H9 (cell line): Measurements from ENCODE around the gene FFAR3. TPM values are rescaled to one million over a fixed set of nuclear protein-coding genes. Genes with fewer than 3 reads are reported as not detected.
A peak's percentile ranks its signal among the peaks of the same experiment; 100 is the strongest.

Experiments used
- DNase-seq: peaks from one replicate; pipeline ENCODE4 v3.0.0-alpha.2; 2017
- H2AFZ ChIP-seq: one replicate; pipeline ENCODE4 v1.6.1; 2013; ENCODE audit warnings: mild to moderate bottlenecking, low read length, control low read depth, moderate library complexity
- H2AK5ac ChIP-seq: 2 replicates; pipeline ENCODE4 v1.6.1; 2013; ENCODE audit warnings: low read length, control low read depth, mixed read lengths; ENCODE audit not compliant: insufficient read length
- H2BK120ac ChIP-seq: one replicate; pipeline ENCODE4 v1.6.1; 2013; ENCODE audit warnings: low read depth, mild to moderate bottlenecking, low read length, control low read depth, inconsistent platforms; ENCODE audit not compliant: poor library complexity, severe bottlenecking
- H2BK12ac ChIP-seq: 2 replicates; pipeline ENCODE4 v1.6.1; 2013; ENCODE audit warnings: low read length, control low read depth, mixed read lengths, low read depth; ENCODE audit not compliant: insufficient read length
- H2BK15ac ChIP-seq: 2 replicates; pipeline ENCODE4 v1.6.1; 2013; ENCODE audit warnings: low read depth, low read length, control low read depth
- H2BK20ac ChIP-seq: one replicate; pipeline ENCODE4 v1.6.1; 2013; ENCODE audit warnings: low read depth, mild to moderate bottlenecking, low read length, control low read depth, inconsistent platforms; ENCODE audit not compliant: poor library complexity, severe bottlenecking
- H2BK5ac ChIP-seq: 2 replicates; pipeline ENCODE4 v1.6.1; 2013; ENCODE audit warnings: low read length, control low read depth, mixed read lengths; ENCODE audit not compliant: insufficient read length
- H3K14ac ChIP-seq: 2 replicates; pipeline ENCODE4 v1.6.1; 2013; ENCODE audit warnings: low read length, control low read depth; ENCODE audit not compliant: insufficient read depth
- H3K18ac ChIP-seq: 2 replicates; pipeline ENCODE4 v1.6.1; 2013; ENCODE audit warnings: low read depth, mild to moderate bottlenecking, mixed read lengths, low read length, control low read depth; ENCODE audit not compliant: insufficient read length
- H3K23ac ChIP-seq: 2 replicates; pipeline ENCODE4 v1.6.1; 2013; ENCODE audit warnings: low read length, control low read depth, mixed read lengths, low read depth; ENCODE audit not compliant: insufficient read length
- H3K23me2 ChIP-seq: 2 replicates; pipeline ENCODE4 v1.6.1; 2013; ENCODE audit warnings: low read depth, mild to moderate bottlenecking, mixed read lengths, low read length, control low read depth; ENCODE audit not compliant: insufficient read length, poor library complexity, severe bottlenecking
- H3K27ac ChIP-seq: 2 replicates; pipeline ENCODE4 v1.5.1; 2013; ENCODE audit warnings: low read length, control low read depth, mixed read lengths, low read depth; ENCODE audit not compliant: insufficient read length
- H3K27me3 ChIP-seq: 2 replicates; pipeline ENCODE4 v1.6.1; 2013; ENCODE audit warnings: low read length, control low read depth, inconsistent platforms; ENCODE audit not compliant: insufficient read depth
- H3K4ac ChIP-seq: 2 replicates; pipeline ENCODE4 v1.6.1; 2013; ENCODE audit warnings: low read depth, mild to moderate bottlenecking, control low read depth, inconsistent platforms, low read length, moderate library complexity
- H3K4me1 ChIP-seq: 2 replicates; pipeline ENCODE4 v1.6.1; 2013; ENCODE audit warnings: low read length, control low read depth, inconsistent platforms; ENCODE audit not compliant: insufficient read depth
- H3K4me2 ChIP-seq: 2 replicates; pipeline ENCODE4 v1.6.1; 2013; ENCODE audit warnings: low read length, control low read depth, mixed read lengths; ENCODE audit not compliant: insufficient read length, insufficient read depth
- H3K56ac ChIP-seq: 2 replicates; pipeline ENCODE4 v1.6.1; 2013; ENCODE audit warnings: low read depth, mild to moderate bottlenecking, mixed read lengths, low read length, control low read depth; ENCODE audit not compliant: insufficient read length
- H3K79me1 ChIP-seq: 2 replicates; pipeline ENCODE4 v1.6.1; 2013; ENCODE audit warnings: low read depth, mild to moderate bottlenecking, moderate library complexity, low read length, control low read depth, inconsistent platforms; ENCODE audit not compliant: insufficient read depth, poor library complexity, severe bottlenecking
- H3K79me2 ChIP-seq: 2 replicates; pipeline ENCODE4 v1.6.1; 2013; ENCODE audit warnings: low read length, control low read depth, inconsistent platforms; ENCODE audit not compliant: insufficient read depth
- H3K9ac ChIP-seq: 2 replicates; pipeline ENCODE4 v1.6.1; 2013; ENCODE audit warnings: low read length, control low read depth, mixed read lengths; ENCODE audit not compliant: insufficient read length; ENCODE audit errors: extremely low read depth
- H3K9me3 ChIP-seq: one replicate; pipeline ENCODE4 v1.6.1; 2013; ENCODE audit warnings: low read depth, low read length, inconsistent platforms; ENCODE audit not compliant: control insufficient read depth
- H3T11ph ChIP-seq: one replicate; pipeline ENCODE4 v1.6.1; 2013; ENCODE audit warnings: mild to moderate bottlenecking, low read length, control low read depth, inconsistent platforms
- H4K20me1 ChIP-seq: one replicate; pipeline ENCODE4 v1.6.1; 2013; ENCODE audit not compliant: control insufficient read depth, insufficient read length, insufficient read depth
- H4K5ac ChIP-seq: 2 replicates; pipeline ENCODE4 v1.6.1; 2013; ENCODE audit warnings: low read depth, mild to moderate bottlenecking, mixed read lengths, low read length, control low read depth; ENCODE audit not compliant: insufficient read length
- H4K8ac ChIP-seq: replicated peaks from 2 replicates; pipeline ENCODE4 v1.6.1; 2013; ENCODE audit warnings: low read length, control low read depth, mixed read lengths, low read depth; ENCODE audit not compliant: insufficient read length
- H4K91ac ChIP-seq: 2 replicates; pipeline ENCODE4 v1.6.1; 2013; ENCODE audit warnings: low read depth, mild to moderate bottlenecking, moderate library complexity, mixed read lengths, low read length, control low read depth; ENCODE audit not compliant: insufficient read length
- H3K27ac Mint-ChIP-seq, 3 experiments: 2 replicates in 2 of 3; 3 replicates in 1 of 3; pipeline ENCODE4 v1.8.0; 2020 to 2021; ENCODE audit warnings: mixed read lengths in 3 of 3, mild to moderate bottlenecking in 1 of 3, moderate library complexity in 1 of 3
- H3K27me3 Mint-ChIP-seq: 2 replicates; pipeline ENCODE4 v1.8.0; 2021; ENCODE audit warnings: low read depth, mild to moderate bottlenecking, moderate library complexity, mixed read lengths
- H3K36me3 Mint-ChIP-seq, 3 experiments: 2 replicates in 2 of 3; 3 replicates in 1 of 3; pipeline ENCODE4 v1.8.0; 2020 to 2021; ENCODE audit warnings: low read depth in 3 of 3, mixed read lengths in 3 of 3; ENCODE audit not compliant: insufficient read depth in 1 of 3
- H3K4me1 Mint-ChIP-seq, 2 experiments: 2 replicates each; pipeline ENCODE4 v1.8.0; 2020; ENCODE audit warnings: mixed read lengths in 2 of 2
- H3K4me3 Mint-ChIP-seq, 2 experiments: 2 replicates in 1 of 2; 3 replicates in 1 of 2; pipeline ENCODE4 v1.8.0; 2020 to 2021; ENCODE audit warnings: mild to moderate bottlenecking in 2 of 2, mixed read lengths in 2 of 2, moderate library complexity in 1 of 2
- H3K9me3 Mint-ChIP-seq, 2 experiments: 2 replicates in 1 of 2; 3 replicates in 1 of 2; pipeline ENCODE4 v1.8.0; 2020; ENCODE audit warnings: mild to moderate bottlenecking in 2 of 2, mixed read lengths in 2 of 2, moderate library complexity in 1 of 2
- WGBS: extraction: QIAGEN DNeasy Blood & Tissue Kit; methylation state at CpG from one replicate; pipeline ENCODE4 v1.1.7; 2013; ENCODE audit warnings: missing lambda C conversion rate, low lambda C conversion rate, mixed read lengths; ENCODE audit not compliant: insufficient read length; ENCODE audit errors: extremely low coverage; 5-methylcytosine and 5-hydroxymethylcytosine counted together
- total RNA-seq: library from RNA; stranded (reverse); gene quantifications from 2 replicates; pipeline ENCODE4 v1.2.1, GENCODE V29; 2021
- TF ChIP-seq, protein P1 (sequence below): fragments of 200-600 bp; sonication (generic); conservative IDR thresholded peaks from 3 replicates; pipeline ENCODE4 v1.8.0; 2021; ENCODE audit warnings: antibody characterized with exemption, mild to moderate bottlenecking

The FFAR3 gene
- total RNA-seq, 1 experiment from 2014 or later, result not detected

DNA sequence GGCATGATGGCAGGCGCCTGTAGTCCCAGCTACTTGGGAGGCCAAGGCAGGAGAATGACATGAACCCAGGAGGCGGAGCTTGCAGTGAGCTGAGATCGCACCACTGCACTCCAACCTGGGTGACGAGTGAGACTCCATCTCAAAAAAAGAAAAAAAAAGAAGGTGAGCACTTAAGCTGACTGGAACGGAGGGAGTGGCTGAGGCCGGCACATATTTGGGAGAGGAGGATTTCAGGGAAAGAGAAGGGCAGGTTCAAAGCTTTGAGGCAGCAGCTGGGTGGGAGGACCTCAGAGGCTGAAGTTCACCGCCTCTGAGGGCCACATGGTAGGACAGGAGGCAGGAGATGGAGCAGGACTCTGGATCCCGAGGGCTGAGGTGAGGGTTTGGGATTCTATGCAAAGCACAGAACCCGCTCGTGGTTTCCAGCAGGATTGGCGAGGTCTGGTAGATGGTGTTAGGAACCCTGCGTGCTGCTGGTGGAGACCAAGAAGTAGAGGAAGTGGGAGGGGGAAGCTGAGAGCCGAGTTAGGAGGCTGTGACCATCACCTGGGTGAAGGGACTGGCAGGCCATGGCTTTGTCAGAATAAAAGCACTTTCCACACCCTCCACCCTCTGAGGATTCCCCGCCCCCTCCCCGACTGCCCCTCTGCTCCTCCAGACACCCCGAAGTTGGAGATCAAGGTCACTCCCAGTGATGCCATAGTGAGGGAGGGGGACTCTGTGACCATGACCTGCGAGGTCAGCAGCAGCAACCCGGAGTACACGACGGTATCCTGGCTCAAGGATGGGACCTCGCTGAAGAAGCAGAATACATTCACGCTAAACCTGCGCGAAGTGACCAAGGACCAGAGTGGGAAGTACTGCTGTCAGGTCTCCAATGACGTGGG lies 20.9 kb upstream of the FFAR3 start:
- H3K9me3 Mint-ChIP-seq, result no peaks in the 10 kb centered on the region
- Histone ChIP-seq H2BK20ac (no peak overlapping the region), H2AK5ac (no peak overlapping the region), H4K5ac (no peak overlapping the region), H3K27ac (no peak overlapping the region), H3K14ac (no peak overlapping the region; the same call in 1 of the 2 replicates), H4K20me1 (no peaks in the 10 kb centered on the region), H3K18ac (no peak overlapping the region), H3K4me1 (peaks cover 3% of the 10 kb centered on the region; the same call in 1 of the 2 replicates), H2AFZ (no peak overlapping the region), H3K79me2 (no peaks in the 10 kb centered on the region), H2BK5ac (no peak overlapping the region), H3K79me1 (no peaks in the 10 kb centered on the region), H3K9ac (no peak overlapping the region), H4K8ac (no peak overlapping the region), H2BK15ac (no peak overlapping the region), H2BK12ac (no peak overlapping the region), H3K56ac (no peak overlapping the region), H2BK120ac (no peak overlapping the region), H3K23me2 (no peaks in the 10 kb centered on the region), H3K4me2 (no peak overlapping the region), H3K27me3 (no peaks in the 10 kb centered on the region), H4K91ac (no peak overlapping the region), H3K9me3 (no peaks in the 10 kb centered on the region), H3K4ac (no peak overlapping the region), H3K23ac (no peak overlapping the region), H3T11ph (no peak overlapping the region)
- WGBS, result no CpG with 5 or more reads among the region's 25 CpGs
- TF ChIP-seq, protein P1, sequence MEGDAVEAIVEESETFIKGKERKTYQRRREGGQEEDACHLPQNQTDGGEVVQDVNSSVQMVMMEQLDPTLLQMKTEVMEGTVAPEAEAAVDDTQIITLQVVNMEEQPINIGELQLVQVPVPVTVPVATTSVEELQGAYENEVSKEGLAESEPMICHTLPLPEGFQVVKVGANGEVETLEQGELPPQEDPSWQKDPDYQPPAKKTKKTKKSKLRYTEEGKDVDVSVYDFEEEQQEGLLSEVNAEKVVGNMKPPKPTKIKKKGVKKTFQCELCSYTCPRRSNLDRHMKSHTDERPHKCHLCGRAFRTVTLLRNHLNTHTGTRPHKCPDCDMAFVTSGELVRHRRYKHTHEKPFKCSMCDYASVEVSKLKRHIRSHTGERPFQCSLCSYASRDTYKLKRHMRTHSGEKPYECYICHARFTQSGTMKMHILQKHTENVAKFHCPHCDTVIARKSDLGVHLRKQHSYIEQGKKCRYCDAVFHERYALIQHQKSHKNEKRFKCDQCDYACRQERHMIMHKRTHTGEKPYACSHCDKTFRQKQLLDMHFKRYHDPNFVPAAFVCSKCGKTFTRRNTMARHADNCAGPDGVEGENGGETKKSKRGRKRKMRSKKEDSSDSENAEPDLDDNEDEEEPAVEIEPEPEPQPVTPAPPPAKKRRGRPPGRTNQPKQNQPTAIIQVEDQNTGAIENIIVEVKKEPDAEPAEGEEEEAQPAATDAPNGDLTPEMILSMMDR, result no peak
- H3K36me3 Mint-ChIP-seq, result no peaks in the 10 kb centered on the region
- peak overlapping the region in 1 of 3 experiments; percentile 87; a peak in 3 of 7 replicates for H3K27ac Mint-ChIP-seq
- H3K4me1 Mint-ChIP-seq, result peaks cover 0 to under 1% of the 10 kb centered on the region in 2 experiments; a peak in 2 of 4 replicates
- peaks cover 8% of the 10 kb centered on the region for H3K27me3 Mint-ChIP-seq
- H3K4me3 Mint-ChIP-seq, result no peak overlapping the region
- no peak for DNase-seq
